Thoracic aorta (tissue), 2 donors: ENCODE results near the gene PIWIL4. TPM values are rescaled to one million over a fixed set of nuclear protein-coding genes. Genes with fewer than 3 reads are reported as not detected.
"Not testable (repeated sequence)": the region's sequence is repeated elsewhere in the genome, so short reads cannot be mapped to it uniquely, and the experiment has no call there.

Experiments
- ATAC-seq: fragments of 150-250 bp; one replicate; pipeline ENCODE4 v1.8.0; 2017; ENCODE audit warnings: low read depth; ENCODE audit not compliant: insufficient number of reproducible peaks, low FRiP score
- DNase-seq: peaks from one replicate; pipeline ENCODE4 v3.0.0-alpha.2; 2020; ENCODE audit warnings: low spot score
- H3K27ac ChIP-seq, 2 donors: fragments of 200-600 bp; sonication (generic); 1 replicate in 1 of 2; 2 replicates in 1 of 2; pipeline ENCODE4 v1.5.1; 2016; ENCODE audit warnings: mild to moderate bottlenecking in 2 of 2, moderate library complexity in 2 of 2
- H3K27me3 ChIP-seq: fragments of 200-600 bp; sonication (generic); replicated peaks from 2 replicates; pipeline ENCODE4 v1.6.0; 2016; ENCODE audit warnings: mild to moderate bottlenecking; ENCODE audit not compliant: insufficient read depth
- H3K36me3 ChIP-seq: fragments of 200-600 bp; sonication (generic); one replicate; pipeline ENCODE4 v1.5.1; 2016
- H3K4me1 ChIP-seq, 2 donors: fragments of 200-600 bp; sonication (generic); 1 replicate in 1 of 2; 2 replicates in 1 of 2; pipeline versions ENCODE4 v1.5.1 to v1.6.0; 2016; ENCODE audit warnings: low read depth in 2 of 2, mild to moderate bottlenecking in 1 of 2; ENCODE audit not compliant: control insufficient read depth in 1 of 2
- H3K4me3 ChIP-seq: fragments of 200-600 bp; sonication (generic); 2 replicates; pipeline ENCODE4 v1.5.1; 2016; ENCODE audit warnings: mild to moderate bottlenecking
- H3K9me3 ChIP-seq: fragments of 200-600 bp; sonication (generic); 2 replicates; pipeline ENCODE4 v1.5.1; 2016
- CTCF ChIP-seq: fragments of 200-600 bp; sonication (generic); IDR thresholded peaks from one replicate; pipeline ENCODE4 v1.5.1; 2019; ENCODE audit warnings: antibody characterized with exemption
- total RNA-seq, 2 donors: library from RNA; depleted of rRNA; stranded (reverse); fragments of >200 nt; gene quantifications; one replicate each; pipeline versions ENCODE4 v1.1.0 to v1.2.3, GENCODE V29; 2016

PIWIL4 gene
- total RNA-seq, 2 donors from 2014 or later = 11.5 to 13.5 TPM

- Histone ChIP-seq H3K4me3 (peak overlapping the region; percentile 92), H3K4me1 (peaks cover 42 to 61% of the 10 kb centered on the region in 2 donors), H3K27me3 (no peaks in the 10 kb centered on the region), H3K9me3 (no peaks in the 10 kb centered on the region), H3K36me3 (no peaks in the 10 kb centered on the region), H3K27ac (no peak overlapping the region)
- no peak for TF ChIP-seq CTCF
- no peak for ATAC-seq
- DNase-seq = no peak
Observed at GRCh38 chr11:94546886-94547285, 20.3 kb upstream of the PIWIL4 start.

GRCh38 chr11:94549146-94549545, 18.0 kb upstream of the PIWIL4 start:
- H3K27ac ChIP-seq = no peak overlapping the region
- TF ChIP-seq CTCF = no peak
- no peak for ATAC-seq
- no peak for DNase-seq
- peak overlapping the region; percentile 19 for H3K4me3 ChIP-seq
- H3K4me1 ChIP-seq = peaks cover 32 to 47% of the 10 kb centered on the region in 2 donors
- H3K27me3 ChIP-seq = no peaks in the 10 kb centered on the region
- H3K36me3 ChIP-seq = no peaks in the 10 kb centered on the region
- no peaks in the 10 kb centered on the region for H3K9me3 ChIP-seq

GRCh38 chr11:94550513-94550912, 16.7 kb upstream of the PIWIL4 start:
- ATAC-seq (no peak), DNase-seq (no peak)
- no peaks in the 10 kb centered on the region for H3K36me3 ChIP-seq
- TF ChIP-seq CTCF = no peak
- H3K4me1 ChIP-seq = peaks cover 33 to 44% of the 10 kb centered on the region in 2 donors
- H3K27me3 ChIP-seq = no peaks in the 10 kb centered on the region
- H3K9me3 ChIP-seq = no peaks in the 10 kb centered on the region
- no peak overlapping the region for H3K4me3 ChIP-seq
- H3K27ac ChIP-seq = no peak overlapping the region

- H3K9me3 ChIP-seq = no peaks in the 10 kb centered on the region
- H3K36me3 ChIP-seq = no peaks in the 10 kb centered on the region
- no peak for ATAC-seq
- peaks cover 33 to 45% of the 10 kb centered on the region in 2 donors for H3K4me1 ChIP-seq
- H3K4me3 ChIP-seq = no peak overlapping the region
- no peak for DNase-seq
- no peak for TF ChIP-seq CTCF
- no peak overlapping the region for H3K27ac ChIP-seq
- H3K27me3 ChIP-seq = no peaks in the 10 kb centered on the region
Observed at GRCh38 chr11:94553938-94554337, 13.2 kb upstream of the PIWIL4 start.

- H3K9me3 ChIP-seq, H3K27ac ChIP-seq, H3K4me3 ChIP-seq, H3K36me3 ChIP-seq, ATAC-seq, DNase-seq, H3K27me3 ChIP-seq: not testable (repeated sequence)
- H3K4me1 ChIP-seq = peaks cover 28 to 51% of the 10 kb centered on the region in 2 donors
Observed at GRCh38 chr11:94555752-94556329, 11.3 kb upstream of the PIWIL4 start.

- Histone ChIP-seq H3K27ac (peak overlapping the region in 1 of 2 donors; percentile 28), H3K4me3 (no peak overlapping the region), H3K36me3 (no peaks in the 10 kb centered on the region), H3K9me3 (no peaks in the 10 kb centered on the region), H3K4me1 (peaks cover 28 to 51% of the 10 kb centered on the region in 2 donors), H3K27me3 (no peaks in the 10 kb centered on the region)
- TF ChIP-seq CTCF = no peak
- DNase-seq = no peak
- ATAC-seq = no peak
Observed at GRCh38 chr11:94557421-94557820, 9.7 kb upstream of the PIWIL4 start.
